ENCODE results near the gene RBM14. TPM values are rescaled to one million over a fixed set of nuclear protein-coding genes. Genes with fewer than 3 reads are reported as not detected.

RBM14 gene
- total and polyA plus RNA-seq, 8 donors, result 64.2 to 94.1 (median 88.3) TPM

DNA sequence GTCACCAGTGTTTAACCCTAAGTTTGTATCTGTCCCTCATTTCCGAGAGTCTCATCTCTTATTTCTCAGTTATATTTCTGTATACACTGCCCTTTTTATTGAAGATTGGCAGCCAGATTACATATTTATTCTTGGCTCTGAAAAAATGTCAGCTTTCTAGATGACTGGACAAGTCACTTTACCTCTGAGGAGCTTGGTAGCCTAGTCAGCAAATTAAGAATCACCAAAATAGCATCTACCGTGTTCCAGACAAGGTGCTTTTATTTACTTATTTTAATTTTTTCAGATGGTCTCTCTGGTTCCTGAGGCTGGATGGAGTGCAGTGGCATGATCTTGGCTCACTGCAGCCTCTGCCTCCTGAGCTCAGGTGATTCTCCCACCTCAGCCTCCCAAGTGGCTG, 16.5 kb downstream of the RBM14 start:
- DNase-seq (no peak), ATAC-seq (no peak)
- Histone ChIP-seq H3K9me3 (no peaks in the 10 kb centered on the region), H3K27ac (no peak overlapping the region), H3K27me3 (no peaks in the 10 kb centered on the region), H3K36me3 (peaks cover 0 to 63% of the 10 kb centered on the region in 2 donors), H3K4me3 (no peak overlapping the region), H3K4me1 (peaks cover 0 to 13% of the 10 kb centered on the region in 2 donors)
- TF ChIP-seq CTCF (IDR thresholded peaks at IDR 0.05), result no peak
- intact Hi-C loops (cut with DNase I), result no loop called here

DNA sequence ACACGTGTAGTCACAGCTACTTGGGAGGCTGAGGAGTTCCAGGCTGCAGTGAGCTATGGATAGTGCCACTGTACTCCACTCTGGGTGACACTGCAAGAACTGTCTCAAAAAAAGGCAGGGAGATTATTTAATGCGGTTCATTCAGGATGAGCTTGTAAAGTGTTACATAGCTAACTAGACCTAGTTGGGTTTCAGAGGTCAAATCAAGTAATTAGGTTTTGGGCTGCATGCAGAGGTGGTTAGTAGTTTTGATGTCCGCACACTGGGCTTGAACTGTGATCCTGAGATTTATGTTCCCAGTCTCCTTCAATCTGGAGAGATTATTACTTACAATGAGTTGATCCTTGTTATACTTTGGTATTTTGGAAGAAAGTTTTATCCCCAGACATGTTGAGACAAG, 20.0 kb downstream of the RBM14 start:
- DNase-seq (no peak), ATAC-seq (no peak)
- Histone ChIP-seq H3K36me3 (peaks cover 0 to 47% of the 10 kb centered on the region in 2 donors), H3K4me1 (peaks cover 16 to 38% of the 10 kb centered on the region in 2 donors), H3K27ac (no peak overlapping the region), H3K4me3 (no peak overlapping the region), H3K9me3 (no peaks in the 10 kb centered on the region), H3K27me3 (no peaks in the 10 kb centered on the region)
- no peak for TF ChIP-seq CTCF (IDR thresholded peaks at IDR 0.05)
- intact Hi-C loops (cut with DNase I), result no loop called here

GRCh38 chr11:66637557-66638176, 21.2 kb downstream of the RBM14 start:
- TF ChIP-seq CTCF (IDR thresholded peaks at IDR 0.05), result no peak
- peak; percentile 3 for ATAC-seq
- intact Hi-C loops (cut with DNase I), result no loop called here

DNA sequence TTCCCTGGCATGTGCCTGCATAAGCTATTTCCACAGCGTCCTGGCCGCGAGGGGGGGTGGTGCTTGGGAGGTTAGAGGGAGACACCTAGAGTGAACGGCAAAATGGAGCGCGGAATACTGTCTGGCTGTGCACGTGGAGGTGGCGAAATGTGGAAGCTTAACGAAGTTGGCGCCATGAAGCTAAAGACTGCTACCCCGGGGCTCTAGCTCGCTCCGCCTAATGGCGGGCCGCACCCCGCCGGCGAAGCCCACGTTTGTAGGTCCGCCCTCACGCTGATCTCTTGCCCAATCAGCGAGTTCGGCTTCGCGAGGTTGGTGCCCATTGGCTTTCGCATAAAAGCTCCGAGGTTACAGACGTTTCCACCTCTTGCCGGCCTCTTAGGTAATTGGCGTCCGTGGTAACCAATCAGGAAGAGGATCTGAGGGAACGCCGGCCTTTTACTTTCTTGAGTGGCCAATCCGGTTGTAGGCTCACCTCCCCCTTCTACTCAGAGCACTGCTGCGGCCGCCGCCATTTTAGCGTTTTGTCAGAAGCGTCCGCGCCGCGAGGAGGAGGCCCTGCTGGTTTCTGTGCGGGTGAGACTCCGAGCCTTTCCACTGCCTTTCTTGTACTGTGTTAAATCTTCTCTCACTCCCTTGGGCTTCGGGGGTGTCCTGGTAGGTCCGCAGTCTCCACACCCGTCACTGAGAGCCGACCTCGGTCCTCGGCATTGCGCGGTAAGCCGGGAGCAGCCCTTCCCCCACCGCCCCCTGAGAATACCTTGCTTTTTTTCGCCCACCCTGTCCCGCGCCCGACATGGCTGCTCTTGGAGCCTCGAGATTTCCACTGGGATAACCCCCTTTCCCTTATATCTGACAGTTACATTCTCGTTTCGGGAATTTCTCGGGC, 22.0 kb downstream of the RBM14 start, which contains the start of gene RBM4:
TSS of gene RBM4 (plus strand) at position 527 of the 889 bp plus-strand sequence. CDS start 1,009 bp downstream, outside the sequence.
- intact Hi-C loops (cut with DNase I), result no loop called here
- Histone ChIP-seq H3K4me3 (peak within 1 kb of the TSS; percentile 65 to 83), H3K9me3 (no peaks in the 10 kb centered on the region), H3K4me1 (peaks cover 32 to 58% of the 10 kb centered on the region in 2 donors), H3K36me3 (peaks cover 1 to 56% of the 10 kb centered on the region in 2 donors), H3K27ac (peak within 1 kb of the TSS; percentile 88 to 92), H3K27me3 (no peaks in the 10 kb centered on the region)
- ATAC-seq, result peak; percentile 96
- TF ChIP-seq CTCF (IDR thresholded peaks at IDR 0.05), result peak in 1 of 2 donors; percentile 13
- DNase-seq, result peak; percentile 94 to 100 (median 98)

More at GRCh38 chr11:66637557-66638176, 21.2 kb downstream of the RBM14 start:
- H3K4me1 ChIP-seq, result peaks cover 28 to 51% of the 10 kb centered on the region in 2 donors
- peak overlapping the region; percentile 62 to 88 for H3K27ac ChIP-seq
- peak overlapping the region; percentile 65 to 83 for H3K4me3 ChIP-seq
- DNase-seq, result no peak
- H3K27me3 ChIP-seq, result no peaks in the 10 kb centered on the region
- H3K9me3 ChIP-seq, result no peaks in the 10 kb centered on the region
- peaks cover 0 to 55% of the 10 kb centered on the region in 2 donors for H3K36me3 ChIP-seq

Data from left lung (tissue), 10 donors.